Measurements from ENCODE around the gene EYA2.

DNA sequence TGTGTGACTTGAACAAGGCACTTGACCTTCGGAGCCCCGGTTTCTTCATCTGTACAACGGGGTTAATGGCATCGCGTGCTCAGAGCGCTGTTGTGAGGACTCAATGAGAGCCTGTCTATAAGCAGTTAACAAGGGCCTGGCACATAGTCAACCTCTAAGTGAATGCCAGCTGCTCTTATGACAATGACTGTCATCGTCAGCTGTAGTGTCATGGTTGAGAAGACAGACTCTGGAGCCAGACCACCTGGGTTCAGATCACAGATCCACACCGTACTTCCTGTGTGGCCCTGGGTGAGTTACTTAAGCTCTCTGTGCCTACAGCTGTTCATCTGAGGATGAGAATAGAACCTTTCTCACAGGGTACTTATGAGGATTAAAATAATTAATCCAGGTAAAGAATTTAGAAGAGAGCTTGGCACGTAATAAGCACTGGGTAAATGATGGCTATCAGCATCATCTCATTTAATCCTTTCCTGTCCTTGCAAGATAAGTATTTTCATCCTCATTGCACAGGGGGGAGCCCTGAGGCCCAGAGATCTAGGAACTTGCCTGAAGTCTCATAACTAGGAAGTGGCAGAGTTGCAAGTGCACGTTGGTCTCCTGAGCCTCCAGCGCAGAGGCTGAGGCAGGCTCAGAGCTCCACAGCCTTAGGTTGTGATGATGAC is 105.3 kb downstream of the EYA2 start:
- no peak for TF ChIP-seq EZH2phosphoT487 (IDR thresholded peaks at IDR 0.05; ENCODE audit: borderline replicate concordance, low read length)
- no peak for TF ChIP-seq CTCF (conservative IDR thresholded peaks at IDR 0.05; ENCODE audit: low read depth, low read length)
